GM12878 (cell line): ENCODE measurements around the gene TMEM236. TPM values are rescaled to one million over a fixed set of nuclear protein-coding genes. Genes with fewer than 3 reads are reported as not detected.

ENCODE experiments used
- CHD4 ChIP-seq: fragments of 200-600 bp; sonication (generic); IDR thresholded peaks from 2 replicates; pipeline ENCODE4 v1.6.1; 2016; ENCODE audit warnings: mild to moderate bottlenecking
- EP300 ChIP-seq, 2 experiments: fragments of 150-350 bp in 1 of 2; IDR thresholded peaks; 2 replicates each; pipeline ENCODE4 v1.6.1; 2011 to 2012; ENCODE audit warnings: low read depth in 2 of 2, low read length in 2 of 2, borderline replicate concordance in 1 of 2, improper control_type of control experiment in 1 of 2, inconsistent platforms in 1 of 2; ENCODE audit not compliant: control insufficient read depth in 1 of 2
- ETV6 ChIP-seq, 2 experiments: fragments of 450-650 bp in 1 of 2; IDR thresholded peaks in 1 of 2; conservative IDR thresholded peaks in 1 of 2; 2 replicates each; pipeline ENCODE4 v1.6.1; 2014; ENCODE audit warnings: antibody characterized with exemption in 1 of 2, borderline replicate concordance in 1 of 2, low read depth in 1 of 2, mild to moderate bottlenecking in 1 of 2, moderate library complexity in 1 of 2
- IKZF1 ChIP-seq: fragments of 450-650 bp; conservative IDR thresholded peaks from 2 replicates; pipeline ENCODE4 v1.6.1; 2017; ENCODE audit warnings: antibody characterized with exemption, mild to moderate bottlenecking
- KAT2A ChIP-seq: conservative IDR thresholded peaks from 2 replicates; pipeline ENCODE4 v1.6.1; 2011; ENCODE audit warnings: low read depth, low read length; ENCODE audit not compliant: control insufficient read depth
- NFYA ChIP-seq: IDR thresholded peaks from 2 replicates; pipeline ENCODE4 v1.6.1; 2011; ENCODE audit warnings: low read depth, mild to moderate bottlenecking, low read length, improper control_type of control experiment, borderline replicate concordance
- NR2F1 ChIP-seq: fragments of 450-650 bp; conservative IDR thresholded peaks from 2 replicates; pipeline ENCODE4 v1.6.1; 2017; ENCODE audit warnings: mild to moderate bottlenecking
- TCF12 ChIP-seq: IDR thresholded peaks from 2 replicates; pipeline ENCODE4 v1.6.1; 2011; ENCODE audit warnings: low read depth, mild to moderate bottlenecking, low read length
- ZBTB33 ChIP-seq: fragments of 450-650 bp; IDR thresholded peaks from 2 replicates; pipeline ENCODE4 v1.6.1; 2017; ENCODE audit warnings: mild to moderate bottlenecking
- polyA plus RNA-seq, 11 experiments: library from polyadenylated mRNA; depleted of rRNA in 4 of 11; unstranded in 6 of 11; stranded (reverse) in 5 of 11; fragments of >200 nt; fragmentation: Nextera tagmentation in 4 of 11; fragmentation: Illumina TruSeq in 1 of 11; extraction: Ambion mirVana in 4 of 11; extraction: Trizol in 1 of 11; gene quantifications; 1 replicate in 1 of 11; 2 replicates in 10 of 11; pipeline versions ENCODE4 v1.2.1 to v1.2.3, GENCODE V29; 2011 to 2016; ENCODE audit warnings: inconsistent platforms in 2 of 11, missing spikeins in 2 of 11, low read depth in 1 of 11
- total RNA-seq, 4 experiments: library from RNA; depleted of rRNA in 3 of 4; stranded (reverse); fragments of >200 nt in 3 of 4; fragmentation: Illumina TruSeq in 1 of 4; extraction: Trizol in 1 of 4; gene quantifications; 2 replicates each; pipeline versions ENCODE4 v1.2.1 to v1.2.3, GENCODE V29; 2013 to 2021
- TF ChIP-seq, protein P1 (sequence below): fragments of 450-650 bp; IDR thresholded peaks from 2 replicates; pipeline ENCODE4 v1.6.1; 2018; ENCODE audit warnings: mild to moderate bottlenecking, low read depth, moderate library complexity; ENCODE audit not compliant: partially characterized antibody
- TF ChIP-seq, protein P2 (sequence below): fragments of 450-650 bp; IDR thresholded peaks from 2 replicates; pipeline ENCODE4 v1.6.1; 2017; ENCODE audit warnings: mild to moderate bottlenecking, moderate library complexity

TMEM236 gene
- total and polyA plus RNA-seq, 10 of the 15 experiments (the other 5 are each of a cell fraction or from before 2014, with no cell fraction given), result 0.03 TPM; not detected in 9

GRCh38 chr10:17814973-17815372 is 63.0 kb downstream of the TMEM236 start (continued):
- TF ChIP-seq, protein P1, sequence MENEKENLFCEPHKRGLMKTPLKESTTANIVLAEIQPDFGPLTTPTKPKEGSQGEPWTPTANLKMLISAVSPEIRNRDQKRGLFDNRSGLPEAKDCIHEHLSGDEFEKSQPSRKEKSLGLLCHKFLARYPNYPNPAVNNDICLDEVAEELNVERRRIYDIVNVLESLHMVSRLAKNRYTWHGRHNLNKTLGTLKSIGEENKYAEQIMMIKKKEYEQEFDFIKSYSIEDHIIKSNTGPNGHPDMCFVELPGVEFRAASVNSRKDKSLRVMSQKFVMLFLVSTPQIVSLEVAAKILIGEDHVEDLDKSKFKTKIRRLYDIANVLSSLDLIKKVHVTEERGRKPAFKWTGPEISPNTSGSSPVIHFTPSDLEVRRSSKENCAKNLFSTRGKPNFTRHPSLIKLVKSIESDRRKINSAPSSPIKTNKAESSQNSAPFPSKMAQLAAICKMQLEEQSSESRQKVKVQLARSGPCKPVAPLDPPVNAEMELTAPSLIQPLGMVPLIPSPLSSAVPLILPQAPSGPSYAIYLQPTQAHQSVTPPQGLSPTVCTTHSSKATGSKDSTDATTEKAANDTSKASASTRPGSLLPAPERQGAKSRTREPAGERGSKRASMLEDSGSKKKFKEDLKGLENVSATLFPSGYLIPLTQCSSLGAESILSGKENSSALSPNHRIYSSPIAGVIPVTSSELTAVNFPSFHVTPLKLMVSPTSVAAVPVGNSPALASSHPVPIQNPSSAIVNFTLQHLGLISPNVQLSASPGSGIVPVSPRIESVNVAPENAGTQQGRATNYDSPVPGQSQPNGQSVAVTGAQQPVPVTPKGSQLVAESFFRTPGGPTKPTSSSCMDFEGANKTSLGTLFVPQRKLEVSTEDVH, result no peak
- TF ChIP-seq ZBTB33 (no peak), TCF12 (no peak), NFYA (no peak), IKZF1 (no peak), ETV6 (conservative IDR thresholded peaks at IDR 0.05 in 1 of 2, IDR thresholded peaks at IDR 0.05 in 1 of 2; ENCODE audit: borderline replicate concordance in 1 of 2, low read depth in 1 of 2) (no peak), EP300 (IDR thresholded peaks at IDR 0.05; ENCODE audit: borderline replicate concordance in 1 of 2, control insufficient read depth in 1 of 2, low read depth in 2 of 2, low read length in 2 of 2) (no peak), KAT2A (no peak), CHD4 (no peak), NR2F1 (no peak)
- TF ChIP-seq, protein P2, sequence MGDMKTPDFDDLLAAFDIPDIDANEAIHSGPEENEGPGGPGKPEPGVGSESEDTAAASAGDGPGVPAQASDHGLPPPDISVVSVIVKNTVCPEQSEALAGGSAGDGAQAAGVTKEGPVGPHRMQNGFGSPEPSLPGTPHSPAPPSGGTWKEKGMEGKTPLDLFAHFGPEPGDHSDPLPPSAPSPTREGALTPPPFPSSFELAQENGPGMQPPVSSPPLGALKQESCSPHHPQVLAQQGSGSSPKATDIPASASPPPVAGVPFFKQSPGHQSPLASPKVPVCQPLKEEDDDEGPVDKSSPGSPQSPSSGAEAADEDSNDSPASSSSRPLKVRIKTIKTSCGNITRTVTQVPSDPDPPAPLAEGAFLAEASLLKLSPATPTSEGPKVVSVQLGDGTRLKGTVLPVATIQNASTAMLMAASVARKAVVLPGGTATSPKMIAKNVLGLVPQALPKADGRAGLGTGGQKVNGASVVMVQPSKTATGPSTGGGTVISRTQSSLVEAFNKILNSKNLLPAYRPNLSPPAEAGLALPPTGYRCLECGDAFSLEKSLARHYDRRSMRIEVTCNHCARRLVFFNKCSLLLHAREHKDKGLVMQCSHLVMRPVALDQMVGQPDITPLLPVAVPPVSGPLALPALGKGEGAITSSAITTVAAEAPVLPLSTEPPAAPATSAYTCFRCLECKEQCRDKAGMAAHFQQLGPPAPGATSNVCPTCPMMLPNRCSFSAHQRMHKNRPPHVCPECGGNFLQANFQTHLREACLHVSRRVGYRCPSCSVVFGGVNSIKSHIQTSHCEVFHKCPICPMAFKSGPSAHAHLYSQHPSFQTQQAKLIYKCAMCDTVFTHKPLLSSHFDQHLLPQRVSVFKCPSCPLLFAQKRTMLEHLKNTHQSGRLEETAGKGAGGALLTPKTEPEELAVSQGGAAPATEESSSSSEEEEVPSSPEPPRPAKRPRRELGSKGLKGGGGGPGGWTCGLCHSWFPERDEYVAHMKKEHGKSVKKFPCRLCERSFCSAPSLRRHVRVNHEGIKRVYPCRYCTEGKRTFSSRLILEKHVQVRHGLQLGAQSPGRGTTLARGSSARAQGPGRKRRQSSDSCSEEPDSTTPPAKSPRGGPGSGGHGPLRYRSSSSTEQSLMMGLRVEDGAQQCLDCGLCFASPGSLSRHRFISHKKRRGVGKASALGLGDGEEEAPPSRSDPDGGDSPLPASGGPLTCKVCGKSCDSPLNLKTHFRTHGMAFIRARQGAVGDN, result no peak
